GM12878 (cell line): ENCODE results near the gene MROH2A. TPM values are rescaled to one million over a fixed set of nuclear protein-coding genes. Genes with fewer than 3 reads are reported as not detected.

ENCODE experiments used
- BACH1 ChIP-seq: fragments of 450-650 bp; IDR thresholded peaks from 2 replicates; pipeline ENCODE4 v1.6.1; 2017; ENCODE audit warnings: mild to moderate bottlenecking, borderline replicate concordance
- CBFB ChIP-seq: IDR thresholded peaks from 2 replicates; pipeline ENCODE4 v1.6.1; 2016; ENCODE audit warnings: antibody characterized with exemption, low read depth
- GABPA ChIP-seq: IDR thresholded peaks from 2 replicates; pipeline ENCODE4 v1.6.1; 2014; ENCODE audit warnings: antibody characterized with exemption, low read depth, mild to moderate bottlenecking, inconsistent platforms
- JUND ChIP-seq: IDR thresholded peaks from 2 replicates; pipeline ENCODE4 v1.6.1; 2012; ENCODE audit warnings: low read depth, mild to moderate bottlenecking, low read length, improper control_type of control experiment, moderate library complexity
- KAT2A ChIP-seq: conservative IDR thresholded peaks from 2 replicates; pipeline ENCODE4 v1.6.1; 2011; ENCODE audit warnings: low read depth, low read length; ENCODE audit not compliant: control insufficient read depth
- SP1 ChIP-seq: IDR thresholded peaks from one replicate; pipeline ENCODE4 v1.6.1; 2011; ENCODE audit warnings: low read depth, low read length
- TCF12 ChIP-seq: IDR thresholded peaks from 2 replicates; pipeline ENCODE4 v1.6.1; 2011; ENCODE audit warnings: low read depth, mild to moderate bottlenecking, low read length
- polyA plus RNA-seq, 11 experiments: library from polyadenylated mRNA; depleted of rRNA in 4 of 11; unstranded in 6 of 11; stranded (reverse) in 5 of 11; fragments of >200 nt; fragmentation: Nextera tagmentation in 4 of 11; fragmentation: Illumina TruSeq in 1 of 11; extraction: Ambion mirVana in 4 of 11; extraction: Trizol in 1 of 11; gene quantifications; 1 replicate in 1 of 11; 2 replicates in 10 of 11; pipeline versions ENCODE4 v1.2.1 to v1.2.3, GENCODE V29; 2011 to 2016; ENCODE audit warnings: inconsistent platforms in 2 of 11, missing spikeins in 2 of 11, low read depth in 1 of 11
- total RNA-seq, 4 experiments: library from RNA; depleted of rRNA in 3 of 4; stranded (reverse); fragments of >200 nt in 3 of 4; fragmentation: Illumina TruSeq in 1 of 4; extraction: Trizol in 1 of 4; gene quantifications; 2 replicates each; pipeline versions ENCODE4 v1.2.1 to v1.2.3, GENCODE V29; 2013 to 2021
- TF ChIP-seq, protein P1 (sequence below): fragments of 450-650 bp; IDR thresholded peaks from 2 replicates; pipeline ENCODE4 v1.6.1; 2017; ENCODE audit warnings: mild to moderate bottlenecking, moderate library complexity
- TF ChIP-seq, protein P2 (sequence below): fragments of 450-650 bp; formaldehyde crosslinking; IDR thresholded peaks from 2 replicates; pipeline ENCODE4 v1.4.0; 2020; ENCODE audit warnings: mild to moderate bottlenecking, moderate library complexity
- TF ChIP-seq, protein P3 (sequence below): IDR thresholded peaks from 2 replicates; pipeline ENCODE4 v1.6.1; 2011; ENCODE audit warnings: borderline replicate concordance, low read depth, mild to moderate bottlenecking, moderate library complexity, low read length; ENCODE audit not compliant: insufficient read depth, poor library complexity, severe bottlenecking
- TF ChIP-seq, protein P4 (sequence below): fragments of 450-650 bp; IDR thresholded peaks from 2 replicates; pipeline ENCODE4 v1.6.1; 2016; ENCODE audit warnings: mild to moderate bottlenecking

Gene MROH2A
- total and polyA plus RNA-seq, 10 of the 15 experiments (the other 5 are each of a cell fraction or from before 2014, with no cell fraction given), result not detected

DNA sequence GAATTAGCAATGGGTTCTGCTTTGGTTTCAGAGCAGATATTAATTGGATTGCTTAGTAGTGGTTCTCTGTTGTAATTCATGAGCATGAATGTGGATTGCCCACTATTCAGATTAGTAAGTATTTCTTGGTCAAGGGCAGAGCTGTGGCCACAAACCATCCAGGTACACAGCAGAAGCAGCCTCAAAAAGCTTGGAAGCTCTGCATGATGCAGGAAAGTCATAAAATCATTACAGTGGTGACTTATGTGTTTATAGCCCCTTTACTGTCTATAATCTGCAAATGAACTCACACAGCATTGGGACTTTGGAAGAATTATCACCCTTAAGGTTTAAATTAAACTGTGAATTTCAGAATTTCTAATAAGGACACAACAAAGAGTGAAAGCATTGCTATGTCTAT, 20.0 kb upstream of the MROH2A start (continued):
- TF ChIP-seq, protein P1, sequence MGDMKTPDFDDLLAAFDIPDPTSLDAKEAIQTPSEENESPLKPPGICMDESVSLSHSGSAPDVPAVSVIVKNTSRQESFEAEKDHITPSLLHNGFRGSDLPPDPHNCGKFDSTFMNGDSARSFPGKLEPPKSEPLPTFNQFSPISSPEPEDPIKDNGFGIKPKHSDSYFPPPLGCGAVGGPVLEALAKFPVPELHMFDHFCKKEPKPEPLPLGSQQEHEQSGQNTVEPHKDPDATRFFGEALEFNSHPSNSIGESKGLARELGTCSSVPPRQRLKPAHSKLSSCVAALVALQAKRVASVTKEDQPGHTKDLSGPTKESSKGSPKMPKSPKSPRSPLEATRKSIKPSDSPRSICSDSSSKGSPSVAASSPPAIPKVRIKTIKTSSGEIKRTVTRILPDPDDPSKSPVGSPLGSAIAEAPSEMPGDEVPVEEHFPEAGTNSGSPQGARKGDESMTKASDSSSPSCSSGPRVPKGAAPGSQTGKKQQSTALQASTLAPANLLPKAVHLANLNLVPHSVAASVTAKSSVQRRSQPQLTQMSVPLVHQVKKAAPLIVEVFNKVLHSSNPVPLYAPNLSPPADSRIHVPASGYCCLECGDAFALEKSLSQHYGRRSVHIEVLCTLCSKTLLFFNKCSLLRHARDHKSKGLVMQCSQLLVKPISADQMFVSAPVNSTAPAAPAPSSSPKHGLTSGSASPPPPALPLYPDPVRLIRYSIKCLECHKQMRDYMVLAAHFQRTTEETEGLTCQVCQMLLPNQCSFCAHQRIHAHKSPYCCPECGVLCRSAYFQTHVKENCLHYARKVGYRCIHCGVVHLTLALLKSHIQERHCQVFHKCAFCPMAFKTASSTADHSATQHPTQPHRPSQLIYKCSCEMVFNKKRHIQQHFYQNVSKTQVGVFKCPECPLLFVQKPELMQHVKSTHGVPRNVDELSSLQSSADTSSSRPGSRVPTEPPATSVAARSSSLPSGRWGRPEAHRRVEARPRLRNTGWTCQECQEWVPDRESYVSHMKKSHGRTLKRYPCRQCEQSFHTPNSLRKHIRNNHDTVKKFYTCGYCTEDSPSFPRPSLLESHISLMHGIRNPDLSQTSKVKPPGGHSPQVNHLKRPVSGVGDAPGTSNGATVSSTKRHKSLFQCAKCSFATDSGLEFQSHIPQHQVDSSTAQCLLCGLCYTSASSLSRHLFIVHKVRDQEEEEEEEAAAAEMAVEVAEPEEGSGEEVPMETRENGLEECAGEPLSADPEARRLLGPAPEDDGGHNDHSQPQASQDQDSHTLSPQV, result no peak
- TF ChIP-seq KAT2A, result no peak
- TF ChIP-seq, protein P2, sequence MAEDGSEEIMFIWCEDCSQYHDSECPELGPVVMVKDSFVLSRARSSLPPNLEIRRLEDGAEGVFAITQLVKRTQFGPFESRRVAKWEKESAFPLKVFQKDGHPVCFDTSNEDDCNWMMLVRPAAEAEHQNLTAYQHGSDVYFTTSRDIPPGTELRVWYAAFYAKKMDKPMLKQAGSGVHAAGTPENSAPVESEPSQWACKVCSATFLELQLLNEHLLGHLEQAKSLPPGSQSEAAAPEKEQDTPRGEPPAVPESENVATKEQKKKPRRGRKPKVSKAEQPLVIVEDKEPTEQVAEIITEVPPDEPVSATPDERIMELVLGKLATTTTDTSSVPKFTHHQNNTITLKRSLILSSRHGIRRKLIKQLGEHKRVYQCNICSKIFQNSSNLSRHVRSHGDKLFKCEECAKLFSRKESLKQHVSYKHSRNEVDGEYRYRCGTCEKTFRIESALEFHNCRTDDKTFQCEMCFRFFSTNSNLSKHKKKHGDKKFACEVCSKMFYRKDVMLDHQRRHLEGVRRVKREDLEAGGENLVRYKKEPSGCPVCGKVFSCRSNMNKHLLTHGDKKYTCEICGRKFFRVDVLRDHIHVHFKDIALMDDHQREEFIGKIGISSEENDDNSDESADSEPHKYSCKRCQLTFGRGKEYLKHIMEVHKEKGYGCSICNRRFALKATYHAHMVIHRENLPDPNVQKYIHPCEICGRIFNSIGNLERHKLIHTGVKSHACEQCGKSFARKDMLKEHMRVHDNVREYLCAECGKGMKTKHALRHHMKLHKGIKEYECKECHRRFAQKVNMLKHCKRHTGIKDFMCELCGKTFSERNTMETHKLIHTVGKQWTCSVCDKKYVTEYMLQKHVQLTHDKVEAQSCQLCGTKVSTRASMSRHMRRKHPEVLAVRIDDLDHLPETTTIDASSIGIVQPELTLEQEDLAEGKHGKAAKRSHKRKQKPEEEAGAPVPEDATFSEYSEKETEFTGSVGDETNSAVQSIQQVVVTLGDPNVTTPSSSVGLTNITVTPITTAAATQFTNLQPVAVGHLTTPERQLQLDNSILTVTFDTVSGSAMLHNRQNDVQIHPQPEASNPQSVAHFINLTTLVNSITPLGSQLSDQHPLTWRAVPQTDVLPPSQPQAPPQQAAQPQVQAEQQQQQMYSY (CRISPR knock-in tag), result no peak
- TF ChIP-seq, protein P3, sequence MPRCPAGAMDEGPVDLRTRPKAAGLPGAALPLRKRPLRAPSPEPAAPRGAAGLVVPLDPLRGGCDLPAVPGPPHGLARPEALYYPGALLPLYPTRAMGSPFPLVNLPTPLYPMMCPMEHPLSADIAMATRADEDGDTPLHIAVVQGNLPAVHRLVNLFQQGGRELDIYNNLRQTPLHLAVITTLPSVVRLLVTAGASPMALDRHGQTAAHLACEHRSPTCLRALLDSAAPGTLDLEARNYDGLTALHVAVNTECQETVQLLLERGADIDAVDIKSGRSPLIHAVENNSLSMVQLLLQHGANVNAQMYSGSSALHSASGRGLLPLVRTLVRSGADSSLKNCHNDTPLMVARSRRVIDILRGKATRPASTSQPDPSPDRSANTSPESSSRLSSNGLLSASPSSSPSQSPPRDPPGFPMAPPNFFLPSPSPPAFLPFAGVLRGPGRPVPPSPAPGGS, result no peak
- TF ChIP-seq SP1, result no peak
- TF ChIP-seq JUND, result no peak
- TF ChIP-seq BACH1, result no peak
- TF ChIP-seq, protein P4, sequence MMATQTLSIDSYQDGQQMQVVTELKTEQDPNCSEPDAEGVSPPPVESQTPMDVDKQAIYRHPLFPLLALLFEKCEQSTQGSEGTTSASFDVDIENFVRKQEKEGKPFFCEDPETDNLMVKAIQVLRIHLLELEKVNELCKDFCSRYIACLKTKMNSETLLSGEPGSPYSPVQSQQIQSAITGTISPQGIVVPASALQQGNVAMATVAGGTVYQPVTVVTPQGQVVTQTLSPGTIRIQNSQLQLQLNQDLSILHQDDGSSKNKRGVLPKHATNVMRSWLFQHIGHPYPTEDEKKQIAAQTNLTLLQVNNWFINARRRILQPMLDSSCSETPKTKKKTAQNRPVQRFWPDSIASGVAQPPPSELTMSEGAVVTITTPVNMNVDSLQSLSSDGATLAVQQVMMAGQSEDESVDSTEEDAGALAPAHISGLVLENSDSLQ, result no peak
- TF ChIP-seq CBFB, result no peak
- TF ChIP-seq TCF12, result no peak
- no peak for TF ChIP-seq GABPA
